ELF-1 (cell line): Measurements from ENCODE around the gene SLC15A1.
"Not testable (repeated sequence)": the region's sequence is repeated elsewhere in the genome, so short reads cannot be mapped to it uniquely, and the experiment has no call there.

ENCODE experiments used
- DNase-seq: peaks from one replicate; pipeline ENCODE4 v3.0.0-alpha.2; 2016; ENCODE audit warnings: low read depth, low spot score

The SLC15A1 gene

GRCh38 chr13:98658131-98658530 lies 94.3 kb downstream of the SLC15A1 start:
- DNase-seq = no peak

DNA sequence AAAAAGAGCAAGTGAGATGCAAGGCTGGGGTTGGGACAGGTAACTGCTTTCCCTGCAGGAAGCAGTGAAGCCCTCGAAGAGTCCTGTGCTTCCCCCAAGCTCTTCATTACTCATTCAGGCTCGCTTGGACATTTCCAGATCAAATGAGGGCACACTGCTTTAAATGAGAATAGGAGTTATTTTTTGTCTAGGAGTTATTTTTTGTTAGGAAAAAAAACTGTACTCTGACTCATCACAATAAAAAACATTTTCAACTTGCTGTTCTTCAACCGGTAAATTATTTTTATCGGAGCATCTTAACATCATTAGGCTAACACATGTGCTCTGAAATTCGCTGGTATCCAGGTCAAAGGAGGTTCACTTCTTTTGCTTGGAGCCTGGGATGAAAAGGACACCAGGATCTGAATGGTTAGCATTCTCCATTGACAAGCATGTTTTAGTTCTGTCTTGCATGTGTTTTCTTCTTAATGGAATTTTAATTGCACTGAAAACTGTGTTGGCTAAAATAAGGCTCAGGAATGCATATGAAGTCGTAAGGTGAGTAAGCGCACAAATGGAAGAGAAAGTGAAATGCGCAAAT lies 94.9 kb downstream of the SLC15A1 start:
- DNase-seq = no peak

GRCh38 chr13:98656223-98656622 lies 96.2 kb downstream of the SLC15A1 start:
- DNase-seq = no peak

DNA sequence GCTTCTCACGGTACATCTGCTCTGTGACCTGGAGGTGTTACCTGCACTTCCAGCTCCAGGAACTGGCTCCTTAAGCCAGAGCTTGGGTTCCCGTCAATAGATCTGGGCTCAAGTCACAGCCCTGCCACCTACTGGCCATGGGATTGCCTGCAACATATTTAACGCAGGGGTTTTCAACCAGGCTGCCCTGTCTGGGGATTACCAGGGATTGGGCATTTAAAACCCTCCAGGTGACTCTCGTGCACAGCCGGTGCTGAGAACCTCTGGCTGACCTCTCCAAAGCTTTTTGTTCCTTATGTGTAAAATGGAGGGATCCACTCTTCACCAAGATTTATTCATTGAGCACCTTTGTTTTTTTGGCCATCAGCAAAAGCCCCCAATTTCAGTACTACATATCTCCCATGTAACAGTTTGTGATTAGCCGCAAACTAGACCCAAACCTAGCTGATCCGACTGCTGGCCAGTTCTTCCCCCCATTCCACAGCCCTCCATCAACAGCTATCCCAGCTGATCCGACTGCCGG lies 98.9 kb downstream of the SLC15A1 start:
- DNase-seq = peak; percentile 93

GRCh38 chr13:98652721-98653462 lies 99.6 kb downstream of the SLC15A1 start:
- DNase-seq = no peak

DNA sequence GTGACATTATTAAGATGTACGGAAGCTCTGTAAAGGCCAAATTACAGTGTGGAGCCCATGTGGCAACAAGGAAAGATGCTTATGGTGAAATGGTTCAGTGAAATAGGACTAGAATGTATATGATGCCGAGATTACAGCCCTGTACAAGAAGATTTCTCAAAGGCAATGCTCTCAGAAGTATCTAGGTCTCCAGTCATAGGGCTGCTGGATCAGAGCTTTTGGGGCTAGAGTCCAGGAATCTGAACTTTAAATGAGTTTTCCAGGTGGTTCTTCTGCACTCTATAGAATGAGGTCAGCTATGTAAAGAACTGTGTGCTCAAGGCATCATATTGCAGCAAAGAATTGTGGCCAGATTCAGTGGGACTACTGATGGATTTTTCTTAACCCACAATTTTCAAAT lies 100.2 kb downstream of the SLC15A1 start:
- DNase-seq = no peak

DNA sequence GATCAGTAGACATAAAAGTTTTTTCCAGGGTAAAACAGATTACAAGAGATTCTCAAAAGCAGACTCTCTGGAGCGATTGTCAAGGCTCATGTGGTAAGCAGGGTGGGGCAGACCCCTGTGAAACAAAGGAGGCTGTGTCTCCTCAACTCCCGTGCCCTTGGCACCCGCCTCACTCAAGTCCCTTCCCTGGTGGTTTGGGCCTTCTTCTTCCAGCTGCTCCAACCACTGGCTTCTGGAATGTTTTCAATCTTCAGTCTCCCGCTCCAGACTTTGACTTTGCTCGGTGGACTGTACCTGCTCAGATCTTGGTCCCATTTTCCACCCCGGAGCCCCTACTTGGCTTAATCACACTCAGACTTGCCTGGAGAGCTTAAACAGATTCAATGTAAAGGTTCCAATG lies 100.7 kb downstream of the SLC15A1 start:
- DNase-seq = no peak

DNA sequence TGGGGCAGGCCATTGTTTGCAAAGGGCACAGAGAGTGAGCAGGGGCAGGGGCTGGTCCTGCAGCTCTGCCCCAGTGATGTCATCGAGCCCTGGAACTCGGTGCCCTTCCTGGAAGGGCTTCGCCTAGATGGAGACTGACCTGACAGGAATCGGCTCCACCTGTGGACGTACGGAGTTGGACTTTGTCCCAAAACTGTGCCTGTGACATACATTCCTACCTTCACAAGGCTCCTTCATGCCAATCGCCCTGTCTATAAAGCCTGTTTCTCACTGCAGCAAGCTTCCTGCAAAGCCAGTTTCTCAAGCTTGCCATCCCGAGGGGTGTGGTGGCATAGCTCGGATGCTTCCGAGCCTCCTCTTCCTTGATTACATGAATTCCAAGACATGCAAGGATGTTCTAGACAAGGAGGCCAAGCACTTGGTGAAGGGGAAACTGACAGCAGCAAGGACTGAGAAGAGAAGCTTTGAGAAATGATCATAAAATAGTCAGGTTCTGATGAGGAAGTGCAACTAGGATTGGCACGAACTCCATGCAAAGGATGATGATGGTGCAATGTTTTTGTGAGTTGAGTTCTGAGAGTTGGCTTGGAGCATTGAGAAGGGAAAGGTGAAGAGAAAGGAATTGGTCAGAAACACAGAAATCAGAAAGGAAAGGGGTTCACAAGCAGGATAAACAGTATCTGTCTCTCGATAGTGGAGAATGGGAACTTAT lies 101.9 kb downstream of the SLC15A1 start:
- no peak for DNase-seq

DNA sequence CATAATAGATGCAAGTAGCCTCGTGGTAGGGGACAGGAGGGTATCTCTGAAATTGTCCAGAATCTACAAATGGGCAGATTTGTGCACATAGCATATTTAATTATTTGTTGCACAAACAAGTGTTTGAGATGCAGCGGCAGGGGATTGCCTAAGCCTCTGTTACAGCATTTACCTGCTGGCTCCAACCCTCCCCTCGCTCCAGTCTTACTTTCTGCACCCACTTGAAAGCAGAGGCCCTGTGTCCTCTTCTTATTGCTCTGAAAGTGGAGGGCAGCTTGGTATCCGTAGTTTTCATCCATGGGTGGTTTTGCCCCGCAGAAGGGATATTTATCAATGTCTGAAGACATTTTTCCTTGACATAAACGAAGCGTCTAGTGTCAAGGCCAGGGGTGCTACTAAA lies 102.6 kb downstream of the SLC15A1 start:
- DNase-seq = no peak

- no peak for DNase-seq
These were observed 103.8 kb downstream of the SLC15A1 start for GRCh38 chr13:98648686-98649085.

DNA sequence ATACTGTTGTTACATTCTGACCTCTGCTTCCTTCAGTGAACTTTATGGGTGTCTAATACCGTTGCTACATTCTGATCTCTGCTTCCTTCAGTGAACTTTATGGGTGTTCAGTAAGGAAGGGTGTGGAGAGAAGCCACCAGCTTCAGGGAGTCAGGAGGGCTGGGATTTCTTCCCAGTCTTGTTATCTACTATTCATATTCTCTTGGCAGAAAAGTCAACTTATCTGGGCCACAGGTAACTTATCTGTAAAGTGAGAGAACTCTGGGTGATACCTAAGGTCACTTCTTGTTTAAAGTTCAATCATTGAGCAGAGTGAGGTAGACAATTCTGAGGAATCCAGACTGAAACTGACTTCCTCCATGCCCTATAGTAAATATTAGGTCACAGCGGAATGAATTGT lies 104.3 kb downstream of the SLC15A1 start:
- no peak for DNase-seq

GRCh38 chr13:98647121-98647520 lies 105.4 kb downstream of the SLC15A1 start:
- no peak for DNase-seq

- DNase-seq = no peak
These were observed 109.0 kb downstream of the SLC15A1 start for GRCh38 chr13:98643479-98643878.

DNA sequence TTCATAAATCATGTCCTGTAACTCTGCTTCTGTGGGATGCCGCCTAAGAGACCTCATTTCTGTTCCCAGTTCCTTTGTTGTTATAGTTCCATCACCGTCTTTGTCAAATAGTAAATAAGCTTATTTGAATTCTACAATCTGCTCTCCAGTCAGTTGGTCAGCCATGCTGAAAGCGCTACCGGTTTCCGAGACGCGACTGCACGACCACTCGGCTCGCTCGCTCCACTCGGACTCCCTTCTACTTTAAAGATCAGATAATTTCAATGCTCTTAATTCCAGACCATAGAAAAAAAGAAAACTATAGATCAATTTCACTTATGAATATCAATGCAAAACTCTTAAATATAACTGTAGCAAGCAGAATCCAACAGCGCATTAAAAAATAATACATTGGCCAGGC lies 111.4 kb downstream of the SLC15A1 start:
- DNase-seq = no peak

- DNase-seq = not testable (repeated sequence)
These were observed 112.7 kb downstream of the SLC15A1 start for GRCh38 chr13:98639785-98640184.

GRCh38 chr13:98638352-98638751 lies 114.1 kb downstream of the SLC15A1 start:
- DNase-seq = not testable (repeated sequence)
